Neutrophil (primary cell): ENCODE data around the gene PCDHGA9.

ENCODE experiments used
- H3K27ac ChIP-seq: fragments of 200-600 bp; sonication (generic); 2 replicates; pipeline ENCODE4 v1.5.1; 2016; ENCODE audit warnings: mild to moderate bottlenecking, moderate library complexity
- H3K27me3 ChIP-seq: fragments of 200-600 bp; sonication (generic); 2 replicates; pipeline ENCODE4 v1.6.0; 2016; ENCODE audit warnings: mild to moderate bottlenecking
- H3K36me3 ChIP-seq: fragments of 200-600 bp; sonication (generic); 2 replicates; pipeline ENCODE4 v1.5.1; 2017
- H3K4me1 ChIP-seq, 2 experiments: fragments of 200-600 bp in 1 of 2; sonication (generic) in 1 of 2; 1 replicate in 1 of 2; 2 replicates in 1 of 2; pipeline versions ENCODE4 v1.5.1 to v1.6.1; 2013 to 2016; ENCODE audit warnings: low read depth in 1 of 2, low read length in 1 of 2, mild to moderate bottlenecking in 1 of 2, moderate library complexity in 1 of 2; ENCODE audit not compliant: control insufficient read depth in 1 of 2, insufficient read depth in 1 of 2
- H3K4me3 ChIP-seq, 2 experiments: fragments of 200-600 bp in 1 of 2; sonication (generic) in 1 of 2; 1 replicate in 1 of 2; 2 replicates in 1 of 2; pipeline ENCODE4 v1.5.1; 2013 to 2016; ENCODE audit warnings: low read depth in 1 of 2, low read length in 1 of 2, mild to moderate bottlenecking in 1 of 2, moderate library complexity in 1 of 2
- H3K9me3 ChIP-seq: fragments of 200-600 bp; sonication (generic); 2 replicates; pipeline ENCODE4 v1.5.1; 2016
- CTCF ChIP-seq: fragments of 200-600 bp; sonication (generic); IDR thresholded peaks from 2 replicates; pipeline ENCODE4 v1.5.1; 2016; ENCODE audit warnings: antibody characterized with exemption

Gene PCDHGA9

DNA sequence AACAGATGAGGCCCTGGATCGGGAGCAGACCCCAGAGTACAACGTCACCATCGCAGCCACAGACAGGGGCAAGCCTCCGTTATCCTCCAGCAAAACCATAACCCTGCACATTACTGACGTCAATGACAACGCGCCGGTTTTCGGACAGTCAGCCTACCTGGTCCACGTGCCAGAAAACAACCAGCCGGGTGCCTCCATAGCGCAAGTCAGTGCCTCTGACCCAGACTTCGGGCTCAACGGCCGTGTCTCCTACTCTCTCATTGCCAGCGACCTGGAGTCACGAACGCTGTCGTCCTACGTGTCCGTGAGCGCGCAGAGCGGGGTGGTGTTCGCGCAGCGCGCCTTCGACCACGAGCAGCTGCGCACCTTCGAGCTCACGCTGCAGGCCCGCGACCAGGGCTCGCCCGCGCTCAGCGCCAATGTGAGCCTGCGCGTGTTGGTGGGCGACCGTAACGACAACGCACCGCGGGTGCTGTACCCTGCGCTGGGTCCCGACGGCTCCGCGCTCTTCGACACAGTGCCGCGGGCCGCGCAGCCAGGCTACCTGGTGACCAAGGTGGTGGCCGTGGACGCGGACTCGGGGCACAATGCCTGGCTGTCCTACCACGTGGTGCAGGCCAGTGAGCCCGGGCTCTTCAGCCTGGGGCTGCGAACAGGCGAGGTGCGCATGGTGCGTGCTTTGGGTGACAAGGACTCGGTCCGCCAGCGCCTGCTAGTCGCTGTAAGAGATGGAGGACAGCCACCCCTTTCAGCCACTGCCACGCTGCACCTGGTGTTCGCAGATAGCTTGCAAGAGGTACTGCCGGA lies 16.7 kb downstream of the PCDHGA9 start:
- TF ChIP-seq CTCF, result no peak
- peaks cover 8% of the 10 kb centered on the region for H3K9me3 ChIP-seq
- H3K36me3 ChIP-seq, result no peaks in the 10 kb centered on the region
- H3K4me3 ChIP-seq, result no peak overlapping the region
- H3K4me1 ChIP-seq, result peaks cover 17% of the 10 kb centered on the region in 2 experiments
- H3K27me3 ChIP-seq, result peaks cover 100% of the 10 kb centered on the region
- no peak overlapping the region for H3K27ac ChIP-seq

- Histone ChIP-seq H3K27me3 (peaks cover 100% of the 10 kb centered on the region), H3K9me3 (peaks cover 8% of the 10 kb centered on the region), H3K4me1 (peaks cover 17% of the 10 kb centered on the region in 2 experiments), H3K4me3 (peak within 1 kb of the TSS; percentile 56), H3K36me3 (no peaks in the 10 kb centered on the region), H3K27ac (no peak within 1 kb of the TSS)
- TF ChIP-seq CTCF, result peak; percentile 69
These were observed 18.4 kb downstream of the PCDHGA9 start, which contains the start of gene PCDHGA11 for GRCh38 chr5:141420855-141421488. PCDHGA11 (plus strand) TSS chr5:141421051; CDS start chr5:141421228, 177 bp downstream.

DNA sequence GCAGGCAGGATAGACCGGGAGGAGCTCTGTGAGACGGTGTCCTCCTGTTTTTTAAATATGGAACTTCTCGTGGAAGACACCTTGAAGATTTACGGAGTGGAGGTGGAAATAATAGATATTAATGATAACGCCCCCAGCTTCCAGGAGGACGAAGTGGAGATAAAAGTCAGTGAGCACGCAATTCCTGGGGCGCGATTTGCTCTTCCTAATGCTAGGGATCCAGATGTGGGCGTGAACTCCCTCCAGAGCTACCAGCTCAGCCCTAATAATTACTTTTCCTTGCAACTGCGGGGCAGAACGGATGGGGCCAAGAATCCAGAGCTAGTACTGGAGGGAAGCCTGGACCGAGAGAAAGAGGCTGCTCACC lies 18.9 kb downstream of the PCDHGA9 start:
- no peak for TF ChIP-seq CTCF
- H3K27ac ChIP-seq, result no peak overlapping the region
- peaks cover 8% of the 10 kb centered on the region for H3K9me3 ChIP-seq
- H3K27me3 ChIP-seq, result peaks cover 100% of the 10 kb centered on the region
- no peaks in the 10 kb centered on the region for H3K36me3 ChIP-seq
- H3K4me3 ChIP-seq, result peak overlapping the region; percentile 56
- peaks cover 17% of the 10 kb centered on the region in 2 experiments for H3K4me1 ChIP-seq

DNA sequence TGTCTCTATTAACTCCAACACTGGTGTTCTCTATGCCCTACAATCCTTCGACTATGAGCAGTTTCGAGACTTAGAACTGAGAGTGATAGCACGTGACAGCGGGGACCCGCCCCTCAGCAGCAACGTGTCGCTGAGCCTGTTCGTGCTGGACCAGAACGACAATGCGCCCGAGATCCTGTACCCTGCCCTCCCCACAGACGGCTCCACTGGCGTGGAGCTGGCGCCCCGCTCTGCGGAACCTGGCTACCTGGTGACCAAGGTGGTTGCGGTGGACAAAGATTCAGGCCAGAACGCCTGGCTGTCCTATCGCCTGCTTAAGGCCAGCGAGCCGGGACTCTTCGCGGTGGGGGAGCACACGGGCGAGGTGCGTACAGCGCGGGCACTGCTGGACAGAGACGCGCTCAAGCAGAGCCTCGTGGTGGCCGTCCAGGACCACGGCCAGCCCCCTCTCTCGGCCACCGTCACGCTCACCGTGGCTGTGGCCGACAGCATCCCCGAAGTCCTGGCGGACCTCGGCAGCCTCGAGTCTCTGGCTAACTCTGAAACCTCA lies 20.2 kb downstream of the PCDHGA9 start:
- TF ChIP-seq CTCF, result no peak
- Histone ChIP-seq H3K9me3 (peaks cover 8% of the 10 kb centered on the region), H3K27me3 (peaks cover 100% of the 10 kb centered on the region), H3K4me1 (peaks cover 11 to 12% of the 10 kb centered on the region in 2 experiments), H3K27ac (no peak overlapping the region), H3K36me3 (no peaks in the 10 kb centered on the region), H3K4me3 (no peak overlapping the region)

GRCh38 chr5:141427783-141428426 lies 25.3 kb downstream of the PCDHGA9 start:
- TF ChIP-seq CTCF, result no peak
- Histone ChIP-seq H3K4me1 (peaks cover 11 to 13% of the 10 kb centered on the region in 2 experiments), H3K36me3 (no peaks in the 10 kb centered on the region), H3K9me3 (peaks cover 16% of the 10 kb centered on the region), H3K27me3 (peaks cover 100% of the 10 kb centered on the region), H3K4me3 (no peak overlapping the region), H3K27ac (no peak overlapping the region)
